ENCODE results near the gene TCP11. TPM values are rescaled to one million over a fixed set of nuclear protein-coding genes. Genes with fewer than 3 reads are reported as not detected.
"Not testable (repeated sequence)": the region's sequence is repeated elsewhere in the genome, so short reads cannot be mapped to it uniquely, and the experiment has no call there.

The TCP11 gene
- total RNA-seq, 1 experiment from 2014 or later: not detected

DNA sequence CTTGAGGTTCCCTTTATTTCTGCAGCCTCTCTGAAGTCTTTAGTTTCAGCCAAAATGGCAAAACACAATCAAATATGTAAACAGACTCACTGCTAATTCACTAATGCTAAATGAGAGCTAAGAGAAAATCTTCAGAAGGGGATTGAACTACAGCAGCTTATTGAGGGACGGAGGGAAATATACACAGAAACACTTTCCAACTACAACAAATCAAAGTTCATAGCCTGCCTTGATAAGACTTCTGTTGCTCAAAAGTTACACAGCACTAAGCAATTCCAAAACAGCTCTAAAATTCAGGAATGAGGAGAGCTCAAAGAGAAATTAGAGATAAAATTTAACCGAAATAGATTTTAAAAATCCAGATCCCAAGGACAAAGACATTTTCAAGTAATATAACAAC, 1.7 kb downstream of the TCP11 start:
- DNase-seq: no peak
- TF ChIP-seq, protein P1, sequence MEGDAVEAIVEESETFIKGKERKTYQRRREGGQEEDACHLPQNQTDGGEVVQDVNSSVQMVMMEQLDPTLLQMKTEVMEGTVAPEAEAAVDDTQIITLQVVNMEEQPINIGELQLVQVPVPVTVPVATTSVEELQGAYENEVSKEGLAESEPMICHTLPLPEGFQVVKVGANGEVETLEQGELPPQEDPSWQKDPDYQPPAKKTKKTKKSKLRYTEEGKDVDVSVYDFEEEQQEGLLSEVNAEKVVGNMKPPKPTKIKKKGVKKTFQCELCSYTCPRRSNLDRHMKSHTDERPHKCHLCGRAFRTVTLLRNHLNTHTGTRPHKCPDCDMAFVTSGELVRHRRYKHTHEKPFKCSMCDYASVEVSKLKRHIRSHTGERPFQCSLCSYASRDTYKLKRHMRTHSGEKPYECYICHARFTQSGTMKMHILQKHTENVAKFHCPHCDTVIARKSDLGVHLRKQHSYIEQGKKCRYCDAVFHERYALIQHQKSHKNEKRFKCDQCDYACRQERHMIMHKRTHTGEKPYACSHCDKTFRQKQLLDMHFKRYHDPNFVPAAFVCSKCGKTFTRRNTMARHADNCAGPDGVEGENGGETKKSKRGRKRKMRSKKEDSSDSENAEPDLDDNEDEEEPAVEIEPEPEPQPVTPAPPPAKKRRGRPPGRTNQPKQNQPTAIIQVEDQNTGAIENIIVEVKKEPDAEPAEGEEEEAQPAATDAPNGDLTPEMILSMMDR (conservative IDR thresholded peaks at IDR 0.05): no peak
- H3K9me3 Mint-ChIP-seq: no peaks in the 10 kb centered on the region
- Histone ChIP-seq H2AK5ac (ENCODE audit: insufficient read length, low read length) (no peak overlapping the region), H3K23me2 (ENCODE audit: insufficient read length, low read depth, low read length, poor library complexity, severe bottlenecking) (no peaks in the 10 kb centered on the region), H3K9ac (ENCODE audit: extremely low read depth, insufficient read length, low read length) (no peak overlapping the region), H3K79me1 (ENCODE audit: insufficient read depth, low read depth, low read length, poor library complexity, severe bottlenecking) (no peaks in the 10 kb centered on the region), H3K79me2 (ENCODE audit: insufficient read depth, low read length) (no peaks in the 10 kb centered on the region), H3K27ac (ENCODE audit: insufficient read length, low read depth, low read length) (no peak overlapping the region), H3K4ac (ENCODE audit: low read depth, low read length) (no peak overlapping the region), H3K56ac (ENCODE audit: insufficient read length, low read depth, low read length) (no peak overlapping the region), H3K4me2 (ENCODE audit: insufficient read depth, insufficient read length, low read length) (no peak overlapping the region), H4K5ac (ENCODE audit: insufficient read length, low read depth, low read length) (no peak overlapping the region), H2BK15ac (ENCODE audit: low read depth, low read length) (no peak overlapping the region), H3K23ac (ENCODE audit: insufficient read length, low read depth, low read length) (no peak overlapping the region), H3T11ph (ENCODE audit: low read length) (no peak overlapping the region), H3K9me3 (ENCODE audit: control insufficient read depth, low read depth, low read length) (no peaks in the 10 kb centered on the region), H2BK120ac (ENCODE audit: low read depth, low read length, poor library complexity, severe bottlenecking) (no peak overlapping the region), H4K8ac (replicated peaks; ENCODE audit: insufficient read length, low read depth, low read length) (no peak overlapping the region), H3K14ac (ENCODE audit: insufficient read depth, low read length) (no peak overlapping the region), H3K4me1 (ENCODE audit: insufficient read depth, low read length) (no peaks in the 10 kb centered on the region), H4K20me1 (ENCODE audit: control insufficient read depth, insufficient read depth, insufficient read length) (no peaks in the 10 kb centered on the region), H2BK12ac (ENCODE audit: insufficient read length, low read depth, low read length) (no peak overlapping the region), H3K27me3 (ENCODE audit: insufficient read depth, low read length) (no peaks in the 10 kb centered on the region), H3K18ac (ENCODE audit: insufficient read length, low read depth, low read length) (no peak overlapping the region), H2BK20ac (ENCODE audit: low read depth, low read length, poor library complexity, severe bottlenecking) (no peak overlapping the region), H2AFZ (ENCODE audit: low read length) (no peak overlapping the region), H2BK5ac (ENCODE audit: insufficient read length, low read length) (no peak overlapping the region), H4K91ac (ENCODE audit: insufficient read length, low read depth, low read length) (no peak overlapping the region)
- no CpG with 5 or more reads among the region's 2 CpGs for WGBS (ENCODE audit: extremely low coverage, insufficient read length, low lambda C conversion rate)
- H3K36me3 Mint-ChIP-seq (ENCODE audit: insufficient read depth in 1 of 3, low read depth in 3 of 3): no peaks in the 10 kb centered on the region
- peaks cover 3 to 9% of the 10 kb centered on the region in 2 experiments for H3K4me1 Mint-ChIP-seq
- no peaks in the 10 kb centered on the region for H3K27me3 Mint-ChIP-seq (ENCODE audit: low read depth)
- H3K27ac Mint-ChIP-seq: no peak overlapping the region
- no peak overlapping the region for H3K4me3 Mint-ChIP-seq

DNA sequence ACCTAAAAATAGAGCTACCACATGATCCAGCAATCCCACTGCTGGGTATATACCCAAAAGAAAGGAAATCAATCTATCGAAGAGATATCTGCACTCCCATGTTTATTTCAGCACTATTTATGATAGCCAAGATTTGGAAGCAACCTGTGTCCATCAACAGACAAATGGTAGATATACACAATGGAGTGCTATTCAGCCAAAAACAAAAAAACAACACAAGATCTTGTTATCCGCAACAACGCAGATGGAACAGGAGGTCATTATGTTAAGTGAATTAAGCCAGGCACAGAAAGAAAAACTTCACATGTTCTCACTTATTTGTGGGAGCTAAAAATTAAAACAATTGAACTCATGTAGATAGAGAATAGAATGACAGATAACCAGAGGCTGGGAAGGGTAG, 2.9 kb downstream of the TCP11 start:
- not testable (repeated sequence) for H3K9me3 Mint-ChIP-seq, H3K27ac Mint-ChIP-seq, H3K4me1 Mint-ChIP-seq

More for the DNA sequence above, 2.9 kb downstream of the TCP11 start:
- H3K23me2 ChIP-seq (ENCODE audit: insufficient read length, low read depth, low read length, poor library complexity, severe bottlenecking); H3K79me2 ChIP-seq (ENCODE audit: insufficient read depth, low read length); H3K56ac ChIP-seq (ENCODE audit: insufficient read length, low read depth, low read length); H4K5ac ChIP-seq (ENCODE audit: insufficient read length, low read depth, low read length); H3K18ac ChIP-seq (ENCODE audit: insufficient read length, low read depth, low read length); H3K4ac ChIP-seq (ENCODE audit: low read depth, low read length); H2BK120ac ChIP-seq (ENCODE audit: low read depth, low read length, poor library complexity, severe bottlenecking); H3K23ac ChIP-seq (ENCODE audit: insufficient read length, low read depth, low read length); H3K14ac ChIP-seq (ENCODE audit: insufficient read depth, low read length); H3K27me3 Mint-ChIP-seq (ENCODE audit: low read depth); H2BK12ac ChIP-seq (ENCODE audit: insufficient read length, low read depth, low read length); H3T11ph ChIP-seq (ENCODE audit: low read length); H4K8ac ChIP-seq (replicated peaks; ENCODE audit: insufficient read length, low read depth, low read length); H4K91ac ChIP-seq (ENCODE audit: insufficient read length, low read depth, low read length); H3K4me3 Mint-ChIP-seq; H2AK5ac ChIP-seq (ENCODE audit: insufficient read length, low read length); H2AFZ ChIP-seq (ENCODE audit: low read length); DNase-seq; H3K4me1 ChIP-seq (ENCODE audit: insufficient read depth, low read length); H4K20me1 ChIP-seq (ENCODE audit: control insufficient read depth, insufficient read depth, insufficient read length); H2BK15ac ChIP-seq (ENCODE audit: low read depth, low read length); H3K36me3 Mint-ChIP-seq (ENCODE audit: insufficient read depth in 1 of 3, low read depth in 3 of 3); H2BK5ac ChIP-seq (ENCODE audit: insufficient read length, low read length); H2BK20ac ChIP-seq (ENCODE audit: low read depth, low read length, poor library complexity, severe bottlenecking); H3K27ac ChIP-seq (ENCODE audit: insufficient read length, low read depth, low read length); H3K9ac ChIP-seq (ENCODE audit: extremely low read depth, insufficient read length, low read length); H3K9me3 ChIP-seq (ENCODE audit: control insufficient read depth, low read depth, low read length); H3K27me3 ChIP-seq (ENCODE audit: insufficient read depth, low read length); H3K79me1 ChIP-seq (ENCODE audit: insufficient read depth, low read depth, low read length, poor library complexity, severe bottlenecking); H3K4me2 ChIP-seq (ENCODE audit: insufficient read depth, insufficient read length, low read length): not testable (repeated sequence)
- WGBS (ENCODE audit: extremely low coverage, insufficient read length, low lambda C conversion rate): no CpG with 5 or more reads among the region's 3 CpGs
